ENCODE data around the gene PRKCZ. TPM values are rescaled to one million over a fixed set of nuclear protein-coding genes. Genes with fewer than 3 reads are reported as not detected.

Gene PRKCZ
- total and polyA plus RNA-seq, 9 of the 15 experiments (the other 6 are each of a cell fraction or from before 2014, with no cell fraction given) = 0.07 to 3.1 (median 1.3) TPM

DNA sequence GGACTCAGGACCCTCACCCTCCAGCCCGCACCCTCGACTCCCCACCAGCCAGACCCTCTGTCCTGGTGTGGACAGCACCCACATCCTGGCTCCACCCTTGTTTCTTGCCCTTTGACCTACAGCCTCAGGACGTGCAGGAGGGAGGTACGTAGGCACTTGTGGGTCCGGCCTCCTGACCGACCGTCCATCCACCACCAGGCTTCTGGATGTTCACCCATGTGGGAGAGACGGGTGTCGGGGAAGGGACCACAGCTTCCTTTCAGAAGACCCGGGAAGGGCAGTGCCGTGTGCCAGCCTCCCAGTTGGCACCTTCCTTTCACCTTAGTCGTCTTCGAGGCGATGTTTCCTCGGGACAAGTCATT, 61.4 kb downstream of the PRKCZ start:
- Histone ChIP-seq H3K9me3 (replicated peaks; ENCODE audit: control insufficient read depth, insufficient read depth, low read depth, low read length) (no peaks in the 10 kb centered on the region), H2AFZ (ENCODE audit: low read depth, low read length) (no peak overlapping the region), H3K27me3 (ENCODE audit: control insufficient read depth in 2 of 2, insufficient read depth in 2 of 2, low read length in 2 of 2) (peaks cover 77 to 92% of the 10 kb centered on the region in 2 experiments), H3K27ac (ENCODE audit: extremely low read depth, low read depth, low read length) (no peak overlapping the region), H3K36me3 (ENCODE audit: control insufficient read depth, insufficient read depth, low read length) (no peaks in the 10 kb centered on the region), H3K4me3 (no peak overlapping the region), H3K79me2 (ENCODE audit: control insufficient read depth, insufficient read depth, low read length) (no peaks in the 10 kb centered on the region), H3K4me1 (replicated peaks in 1 of 2; ENCODE audit: control insufficient read depth in 2 of 2, insufficient read depth in 2 of 2, low read length in 2 of 2) (peaks cover 0 to 48% of the 10 kb centered on the region in 2 experiments; a peak in 3 of 5 replicates), H3K9me1 (ENCODE audit: control insufficient read depth, insufficient read depth, low read length) (no peaks in the 10 kb centered on the region), H3K4me2 (ENCODE audit: insufficient read depth, low read length) (no peak overlapping the region), H3K9ac (ENCODE audit: insufficient read depth in 1 of 2, low read depth in 2 of 2, low read length in 2 of 2) (no peak overlapping the region), H4K20me1 (replicated peaks; ENCODE audit: control insufficient read depth, insufficient read depth, low read length) (peaks cover 14% of the 10 kb centered on the region)
- in situ Hi-C loops (cut with MboI) = no loop called here
- ATAC-seq (no peak), DNase-seq (ENCODE audit: extremely low read depth in 1 of 4, low spot score in 3 of 4) (no peak), FAIRE-seq (no peak)
- ChIA-PET CTCF (ENCODE audit: low intra/inter-chr PET ratio) (no interaction called here), POLR2A (no interaction called here)
- intact Hi-C loops (cut with micrococcal nuclease) = no loop called here
- TF ChIP-seq ZNF311 (CRISPR knock-in tag; IDR thresholded peaks at IDR 0.05) (no peak), FOSL1 (tag; conservative IDR thresholded peaks at IDR 0.05) (no peak), RBM15 (IDR thresholded peaks at IDR 0.05; ENCODE audit: insufficient read depth, low read length) (no peak), TAF15 (IDR thresholded peaks at IDR 0.05; ENCODE audit: low read depth, low read length) (no peak), POLR2AphosphoS5 (IDR thresholded peaks at IDR 0.05; ENCODE audit: control insufficient read depth, insufficient read depth, low read depth, low read length) (no peak), ZC3H8 (IDR thresholded peaks at IDR 0.05) (no peak), ZNF165 (CRISPR knock-in tag; IDR thresholded peaks at IDR 0.05; ENCODE audit: borderline replicate concordance) (no peak), HNRNPK (IDR thresholded peaks at IDR 0.05; ENCODE audit: low read depth, low read length, poor library complexity, severe bottlenecking) (no peak), HCFC1 (IDR thresholded peaks at IDR 0.05; ENCODE audit: low read depth, low read length) (no peak), EHMT2 (IDR thresholded peaks at IDR 0.05) (no peak)
- no TSS peak for BruUV-seq (replicated peaks)
- 14% methylated on average over 15 of the region's 15 CpGs for WGBS (ENCODE audit: insufficient coverage, low coverage, missing lambda C conversion rate)
